HL-60 (cell line): ENCODE data around the gene HSP90B1.

ENCODE experiments used
- GABPA ChIP-seq: IDR thresholded peaks from 2 replicates; pipeline ENCODE4 v1.6.1; 2012; ENCODE audit warnings: low read depth
- POLR2AphosphoS5 ChIP-seq: IDR thresholded peaks from 2 replicates; pipeline ENCODE4 v1.6.1; 2012; ENCODE audit warnings: low read depth
- REST ChIP-seq: IDR thresholded peaks from 2 replicates; pipeline ENCODE4 v1.6.1; 2012; ENCODE audit warnings: low read depth; ENCODE audit not compliant: insufficient replicate concordance
- TF ChIP-seq, protein P1 (sequence below): IDR thresholded peaks from one replicate; pipeline ENCODE4 v1.5.1; 2011; ENCODE audit warnings: low read length, control low read depth, inconsistent platforms; ENCODE audit not compliant: insufficient read depth

DNA sequence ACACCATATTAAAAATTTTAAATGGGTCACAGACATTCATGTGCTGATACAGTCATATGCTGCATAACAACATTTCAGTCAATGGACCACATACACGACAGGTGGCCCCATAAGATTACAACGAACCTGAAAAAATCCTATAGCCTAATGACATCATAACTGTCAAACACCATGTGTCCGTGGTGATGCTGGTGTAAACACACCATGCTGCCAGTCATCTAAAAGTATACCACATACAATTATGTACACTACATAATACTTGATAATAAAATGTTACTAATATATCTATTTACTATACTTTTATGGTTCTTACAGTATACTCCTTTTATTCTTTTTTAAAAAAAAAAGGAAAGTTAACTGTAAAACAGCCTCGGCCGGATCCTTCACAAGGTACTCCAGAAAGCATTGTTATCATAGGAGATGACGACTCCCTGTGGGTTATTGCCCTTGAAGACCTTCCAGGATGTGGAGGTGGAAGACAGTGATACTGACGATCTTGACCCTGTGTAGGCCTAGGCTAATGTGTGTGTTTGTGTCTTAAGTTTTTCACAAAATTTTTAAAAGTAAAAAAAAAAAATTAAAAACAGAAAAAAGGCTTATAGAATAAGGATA, 30.5 kb downstream of the HSP90B1 start:
- TF ChIP-seq, protein P1, sequence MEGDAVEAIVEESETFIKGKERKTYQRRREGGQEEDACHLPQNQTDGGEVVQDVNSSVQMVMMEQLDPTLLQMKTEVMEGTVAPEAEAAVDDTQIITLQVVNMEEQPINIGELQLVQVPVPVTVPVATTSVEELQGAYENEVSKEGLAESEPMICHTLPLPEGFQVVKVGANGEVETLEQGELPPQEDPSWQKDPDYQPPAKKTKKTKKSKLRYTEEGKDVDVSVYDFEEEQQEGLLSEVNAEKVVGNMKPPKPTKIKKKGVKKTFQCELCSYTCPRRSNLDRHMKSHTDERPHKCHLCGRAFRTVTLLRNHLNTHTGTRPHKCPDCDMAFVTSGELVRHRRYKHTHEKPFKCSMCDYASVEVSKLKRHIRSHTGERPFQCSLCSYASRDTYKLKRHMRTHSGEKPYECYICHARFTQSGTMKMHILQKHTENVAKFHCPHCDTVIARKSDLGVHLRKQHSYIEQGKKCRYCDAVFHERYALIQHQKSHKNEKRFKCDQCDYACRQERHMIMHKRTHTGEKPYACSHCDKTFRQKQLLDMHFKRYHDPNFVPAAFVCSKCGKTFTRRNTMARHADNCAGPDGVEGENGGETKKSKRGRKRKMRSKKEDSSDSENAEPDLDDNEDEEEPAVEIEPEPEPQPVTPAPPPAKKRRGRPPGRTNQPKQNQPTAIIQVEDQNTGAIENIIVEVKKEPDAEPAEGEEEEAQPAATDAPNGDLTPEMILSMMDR, result no peak
- TF ChIP-seq REST, result no peak
- TF ChIP-seq GABPA, result no peak
- no peak for TF ChIP-seq POLR2AphosphoS5
